Pancreas (tissue), 10 donors: ENCODE measurements around the gene ZNF423. TPM values are rescaled to one million over a fixed set of nuclear protein-coding genes. Genes with fewer than 3 reads are reported as not detected.

Experiments
- ATAC-seq, 4 donors: fragments of 200-7000 bp; cut with Tn5 transposase; one replicate each; pipeline versions ENCODE4 v1.8.0 to v1.9.1; 2020; ENCODE audit warnings: mild to moderate bottlenecking in 4 of 4, moderate library complexity in 4 of 4
- DNase-seq, 6 donors: peaks; one replicate each; pipeline ENCODE4 v3.0.0-alpha.2; 2020
- FAIRE-seq: peaks from 2 replicates; lab custom pipeline; 2012; peaks lifted over from hg19 to GRCh38; lab: Jason Lieb, UNC
- H3K27ac ChIP-seq, 4 donors: fragments of 200-600 bp; sonication (generic); 1 replicate in 3 of 4; 2 replicates in 1 of 4; pipeline versions ENCODE4 v1.5.0 to v1.8.0; 2020
- H3K27me3 ChIP-seq, 4 donors: fragments of 200-600 bp; one replicate each; pipeline ENCODE4 v1.8.0; 2021
- H3K36me3 ChIP-seq, 3 donors: fragments of 200-600 bp; sonication (generic) in 1 of 3; one replicate each; pipeline versions ENCODE4 v1.5.0 to v1.8.0; 2020 to 2021
- H3K4me1 ChIP-seq, 3 donors: fragments of 200-600 bp; one replicate each; pipeline ENCODE4 v1.8.0; 2021
- H3K4me3 ChIP-seq, 4 donors: fragments of 200-600 bp; sonication (generic) in 2 of 4; one replicate each; pipeline versions ENCODE4 v1.5.0 to v1.8.0; 2020 to 2021
- H3K9me3 ChIP-seq, 4 donors: fragments of 200-600 bp; one replicate each; pipeline ENCODE4 v1.8.0; 2021
- CTCF ChIP-seq, 4 donors: fragments of 200-600 bp; sonication (generic) in 3 of 4; IDR thresholded peaks; one replicate each; pipeline versions ENCODE4 v1.5.0 to v1.8.0; 2021; ENCODE audit warnings: antibody characterized with exemption in 4 of 4
- WGBS, 2 donors: extraction: QIAGEN DNeasy Blood & Tissue Kit; methylation state at CpG; one replicate each; pipeline ENCODE4 v1.1.7; 2013; 5-methylcytosine and 5-hydroxymethylcytosine counted together
- intact Hi-C, 3 donors: fragments of 100-400 bp; cut with DNase I; formaldehyde crosslinking; loops; one replicate each; pipeline versions ENCODE4 v1.11.1 to v1.14.2; 2022
- polyA plus RNA-seq, 2 donors: library from polyadenylated mRNA; stranded (reverse); fragments of 200-250 nt; gene quantifications; one replicate each; pipeline ENCODE4 v1.2.3, GENCODE V29; 2013
- total RNA-seq, 6 donors: library from RNA; stranded (reverse); fragmentation: NEBNext Ultra II Directional in 4 of 6; extraction: Animal tissue kit (Norgen Biotek cat#: 25700) in 4 of 6; gene quantifications; one replicate each; pipeline versions ENCODE4 v1.2.1 to v1.2.4, GENCODE V29; 2021 to 2023
- donor health status: healthy with polysubstance abuse.
- donor health status: DM: no; HTN: no; CAD: no; lungs with moderate emphysema.
- donor health status: DM: no; HTN: no; CAD: no.
- donor health status: control.
- donor health status: control.
- donor health status: Bipolar disorder and iron deficiency.
- donor health status: DM: yes; HTN: yes; CAD: no.
- donor health status: DM: no; HTN: no; CAD: no.
- donor health status: DM: no; HTN: no; CAD: no.
- donor health status: DM: yes; HTN: yes; CAD: no.

Gene ZNF423
- total and polyA plus RNA-seq, 8 donors: 0.61 to 5.1 (median 3.0) TPM

- H3K27me3 ChIP-seq: no peaks in the 10 kb centered on the region
- no peak overlapping the region for H3K27ac ChIP-seq
- TF ChIP-seq CTCF (IDR thresholded peaks at IDR 0.05): no peak
- H3K4me1 ChIP-seq: no peaks in the 10 kb centered on the region
- no peak for DNase-seq
- H3K36me3 ChIP-seq: no peaks in the 10 kb centered on the region
- H3K9me3 ChIP-seq: no peaks in the 10 kb centered on the region
- WGBS, 2 donors: 79 to 80% methylated on average over 15 of the region's 15 CpGs
- no peak for ATAC-seq
- intact Hi-C loops: no loop called here
- FAIRE-seq: no peak
- no peak overlapping the region for H3K4me3 ChIP-seq
Observed at GRCh38 chr16:49750341-49751000, 105.4 kb downstream of the ZNF423 start.

GRCh38 chr16:49749816-49750215 lies 106.1 kb downstream of the ZNF423 start:
- Histone ChIP-seq H3K27ac (no peak overlapping the region), H3K4me3 (no peak overlapping the region), H3K4me1 (no peaks in the 10 kb centered on the region), H3K27me3 (no peaks in the 10 kb centered on the region), H3K9me3 (no peaks in the 10 kb centered on the region), H3K36me3 (no peaks in the 10 kb centered on the region)
- 50 to 54% methylated on average over 9 of the region's 9 CpGs for WGBS, 2 donors
- intact Hi-C loops: no loop called here
- DNase-seq (no peak), ATAC-seq (no peak), FAIRE-seq (no peak)
- no peak for TF ChIP-seq CTCF (IDR thresholded peaks at IDR 0.05)

GRCh38 chr16:49748322-49748721 lies 107.6 kb downstream of the ZNF423 start:
- ATAC-seq: peak in 2 of 4 donors; percentile 51 to 65
- WGBS, 2 donors: 48 to 56% methylated on average over 11 of the region's 11 CpGs

GRCh38 chr16:49747654-49748053 lies 108.3 kb downstream of the ZNF423 start:
- Histone ChIP-seq H3K9me3 (no peaks in the 10 kb centered on the region), H3K36me3 (no peaks in the 10 kb centered on the region), H3K4me3 (no peak overlapping the region), H3K4me1 (no peaks in the 10 kb centered on the region), H3K27ac (no peak overlapping the region), H3K27me3 (no peaks in the 10 kb centered on the region)
- ATAC-seq (no peak), DNase-seq (no peak), FAIRE-seq (no peak)
- intact Hi-C loops: no loop called here
- WGBS, 2 donors: 96 to 97% methylated on average over 3 of the region's 3 CpGs
- no peak for TF ChIP-seq CTCF (IDR thresholded peaks at IDR 0.05)

More at GRCh38 chr16:49748322-49748721, 107.6 kb downstream of the ZNF423 start:
- TF ChIP-seq CTCF (IDR thresholded peaks at IDR 0.05): no peak
- DNase-seq (no peak), FAIRE-seq (no peak)
- H3K9me3 ChIP-seq: no peaks in the 10 kb centered on the region
- intact Hi-C loops: no loop called here
- no peaks in the 10 kb centered on the region for H3K27me3 ChIP-seq
- H3K4me1 ChIP-seq: no peaks in the 10 kb centered on the region
- no peak overlapping the region for H3K4me3 ChIP-seq
- H3K36me3 ChIP-seq: no peaks in the 10 kb centered on the region
- H3K27ac ChIP-seq: no peak overlapping the region

- DNase-seq (no peak), ATAC-seq (no peak), FAIRE-seq (no peak)
- H3K36me3 ChIP-seq: no peaks in the 10 kb centered on the region
- no peaks in the 10 kb centered on the region for H3K4me1 ChIP-seq
- H3K4me3 ChIP-seq: no peak overlapping the region
- intact Hi-C loops: no loop called here
- H3K9me3 ChIP-seq: no peaks in the 10 kb centered on the region
- TF ChIP-seq CTCF (IDR thresholded peaks at IDR 0.05): no peak
- 91 to 93% methylated on average over 13 of the region's 13 CpGs for WGBS, 2 donors
- no peaks in the 10 kb centered on the region for H3K27me3 ChIP-seq
- no peak overlapping the region for H3K27ac ChIP-seq
Observed at GRCh38 chr16:49746545-49746944, 109.4 kb downstream of the ZNF423 start.
